Measurements from ENCODE around the gene ACTN2.
A peak's percentile ranks its signal among the peaks of the same experiment; 100 is the strongest.

The ACTN2 gene

DNA sequence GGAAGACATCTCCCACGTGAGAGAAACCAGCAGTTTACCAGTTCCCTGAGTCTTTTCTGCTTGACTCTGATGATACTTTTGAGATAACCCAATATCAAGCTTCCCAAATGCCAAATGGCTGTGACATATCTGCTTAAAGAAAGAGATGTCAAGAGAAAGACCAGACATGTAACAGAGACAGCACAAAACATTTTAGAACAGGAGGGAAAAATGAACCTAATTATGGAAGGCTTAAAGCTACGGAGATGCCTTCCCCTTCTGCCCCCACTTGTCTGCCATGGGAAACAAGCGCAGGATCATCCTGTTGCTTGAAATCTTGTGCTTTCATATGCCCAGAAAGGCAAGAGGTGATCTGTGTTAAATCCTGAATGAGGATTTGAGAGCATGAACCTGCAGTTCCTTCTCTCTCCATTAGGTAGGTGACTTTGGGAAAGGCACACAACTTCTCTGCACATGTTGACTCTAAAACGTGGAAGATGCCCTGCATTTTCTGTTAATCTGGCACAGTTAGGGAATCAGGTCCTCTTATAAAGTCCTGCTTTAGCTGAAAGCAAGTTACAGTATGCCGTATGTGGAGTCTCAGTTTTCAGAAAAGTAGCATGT, 62.1 kb downstream of the ACTN2 start:
- TF ChIP-seq, protein P1, sequence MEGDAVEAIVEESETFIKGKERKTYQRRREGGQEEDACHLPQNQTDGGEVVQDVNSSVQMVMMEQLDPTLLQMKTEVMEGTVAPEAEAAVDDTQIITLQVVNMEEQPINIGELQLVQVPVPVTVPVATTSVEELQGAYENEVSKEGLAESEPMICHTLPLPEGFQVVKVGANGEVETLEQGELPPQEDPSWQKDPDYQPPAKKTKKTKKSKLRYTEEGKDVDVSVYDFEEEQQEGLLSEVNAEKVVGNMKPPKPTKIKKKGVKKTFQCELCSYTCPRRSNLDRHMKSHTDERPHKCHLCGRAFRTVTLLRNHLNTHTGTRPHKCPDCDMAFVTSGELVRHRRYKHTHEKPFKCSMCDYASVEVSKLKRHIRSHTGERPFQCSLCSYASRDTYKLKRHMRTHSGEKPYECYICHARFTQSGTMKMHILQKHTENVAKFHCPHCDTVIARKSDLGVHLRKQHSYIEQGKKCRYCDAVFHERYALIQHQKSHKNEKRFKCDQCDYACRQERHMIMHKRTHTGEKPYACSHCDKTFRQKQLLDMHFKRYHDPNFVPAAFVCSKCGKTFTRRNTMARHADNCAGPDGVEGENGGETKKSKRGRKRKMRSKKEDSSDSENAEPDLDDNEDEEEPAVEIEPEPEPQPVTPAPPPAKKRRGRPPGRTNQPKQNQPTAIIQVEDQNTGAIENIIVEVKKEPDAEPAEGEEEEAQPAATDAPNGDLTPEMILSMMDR (IDR thresholded peaks at IDR 0.05; ENCODE audit: poor library complexity, severe bottlenecking) = no peak
- H3K27me3 ChIP-seq (ENCODE audit: insufficient read depth, poor library complexity, severe bottlenecking) = no peaks in the 10 kb centered on the region
- H3K36me3 ChIP-seq (ENCODE audit: low read depth) = no peaks in the 10 kb centered on the region
- no peak overlapping the region for H3K4me3 ChIP-seq (ENCODE audit: severe bottlenecking)
- DNase-seq (ENCODE audit: low spot score) (no peak), ATAC-seq (ENCODE audit: low read depth) (no peak)
- H3K27ac ChIP-seq (ENCODE audit: poor library complexity, severe bottlenecking) = no peak overlapping the region
- H3K9me3 ChIP-seq (ENCODE audit: severe bottlenecking) = no peaks in the 10 kb centered on the region
- H3K4me1 ChIP-seq (ENCODE audit: insufficient read depth, poor library complexity, severe bottlenecking) = no peaks in the 10 kb centered on the region

DNA sequence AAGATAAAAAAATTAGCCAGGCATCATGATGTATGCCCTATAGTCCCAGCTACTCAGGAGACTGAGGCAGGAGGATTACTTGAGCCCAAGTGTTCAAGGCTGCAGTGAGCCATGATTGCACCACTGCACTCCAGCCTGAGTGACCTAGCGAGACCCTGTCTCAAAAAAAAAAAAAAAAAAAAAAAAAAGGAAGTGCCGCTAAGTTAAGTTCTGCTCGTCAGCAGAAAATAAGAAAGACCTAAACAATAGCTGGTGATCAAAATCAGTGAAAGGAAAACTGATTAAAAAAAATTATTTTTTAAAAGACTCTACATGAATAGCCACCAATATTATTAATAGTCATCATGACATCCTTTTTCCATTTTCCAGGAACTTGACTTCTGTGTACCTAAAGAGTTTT, 64.6 kb downstream of the ACTN2 start:
- ATAC-seq (ENCODE audit: low read depth) (no peak), DNase-seq (ENCODE audit: low spot score) (no peak)
- Histone ChIP-seq H3K36me3 (ENCODE audit: low read depth) (no peaks in the 10 kb centered on the region), H3K27ac (ENCODE audit: poor library complexity, severe bottlenecking) (no peak overlapping the region), H3K4me3 (ENCODE audit: severe bottlenecking) (no peak overlapping the region), H3K9me3 (ENCODE audit: severe bottlenecking) (no peaks in the 10 kb centered on the region), H3K27me3 (ENCODE audit: insufficient read depth, poor library complexity, severe bottlenecking) (no peaks in the 10 kb centered on the region), H3K4me1 (ENCODE audit: insufficient read depth, poor library complexity, severe bottlenecking) (no peaks in the 10 kb centered on the region)
- TF ChIP-seq, protein P1 (IDR thresholded peaks at IDR 0.05; ENCODE audit: poor library complexity, severe bottlenecking) = no peak

DNA sequence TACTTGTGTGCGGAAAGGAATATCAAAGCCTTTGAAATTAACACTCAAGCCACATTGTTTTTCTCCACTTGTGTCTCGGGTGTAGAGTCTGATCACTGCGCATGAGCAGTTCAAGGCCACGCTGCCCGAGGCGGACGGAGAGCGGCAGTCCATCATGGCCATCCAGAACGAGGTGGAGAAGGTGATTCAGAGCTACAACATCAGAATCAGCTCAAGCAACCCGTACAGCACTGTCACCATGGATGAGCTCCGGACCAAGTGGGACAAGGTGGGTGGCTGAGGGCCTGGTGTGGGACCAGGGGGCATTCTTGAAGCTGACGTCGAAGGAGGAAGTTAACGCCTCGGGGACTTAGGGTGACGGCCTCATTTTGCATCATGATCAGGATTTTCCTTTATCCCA, 65.1 kb downstream of the ACTN2 start:
- H3K27me3 ChIP-seq (ENCODE audit: insufficient read depth, poor library complexity, severe bottlenecking) = no peaks in the 10 kb centered on the region
- no peaks in the 10 kb centered on the region for H3K4me1 ChIP-seq (ENCODE audit: insufficient read depth, poor library complexity, severe bottlenecking)
- H3K36me3 ChIP-seq (ENCODE audit: low read depth) = no peaks in the 10 kb centered on the region
- DNase-seq (ENCODE audit: low spot score) = no peak
- H3K9me3 ChIP-seq (ENCODE audit: severe bottlenecking) = no peaks in the 10 kb centered on the region
- H3K27ac ChIP-seq (ENCODE audit: poor library complexity, severe bottlenecking) = no peak overlapping the region
- TF ChIP-seq, protein P1 (IDR thresholded peaks at IDR 0.05; ENCODE audit: poor library complexity, severe bottlenecking) = no peak
- ATAC-seq (ENCODE audit: low read depth) = no peak
- H3K4me3 ChIP-seq (ENCODE audit: severe bottlenecking) = no peak overlapping the region

DNA sequence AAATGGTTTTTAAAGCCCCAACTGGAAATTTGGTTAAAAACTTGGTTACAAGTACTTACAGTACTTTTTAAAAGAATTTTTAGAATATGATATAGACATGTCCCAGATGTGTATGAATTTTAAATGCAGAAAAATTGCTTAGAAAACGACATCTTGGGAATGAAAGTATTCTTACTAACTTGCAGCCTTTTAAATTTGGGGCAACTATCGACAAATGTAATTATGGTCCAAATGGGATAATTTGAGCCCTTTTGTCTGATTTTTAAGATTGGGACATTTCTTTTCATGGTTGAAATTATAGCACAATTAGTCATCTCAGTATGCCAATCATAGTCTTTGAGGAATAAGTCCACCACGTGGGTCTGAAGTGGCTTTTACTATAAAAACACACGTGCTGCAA, 65.6 kb downstream of the ACTN2 start:
- no peaks in the 10 kb centered on the region for H3K4me1 ChIP-seq (ENCODE audit: insufficient read depth, poor library complexity, severe bottlenecking)
- TF ChIP-seq, protein P1 (IDR thresholded peaks at IDR 0.05; ENCODE audit: poor library complexity, severe bottlenecking) = no peak
- H3K9me3 ChIP-seq (ENCODE audit: severe bottlenecking) = no peaks in the 10 kb centered on the region
- H3K4me3 ChIP-seq (ENCODE audit: severe bottlenecking) = no peak overlapping the region
- H3K36me3 ChIP-seq (ENCODE audit: low read depth) = no peaks in the 10 kb centered on the region
- no peak overlapping the region for H3K27ac ChIP-seq (ENCODE audit: poor library complexity, severe bottlenecking)
- DNase-seq (ENCODE audit: low spot score) = no peak
- ATAC-seq (ENCODE audit: low read depth) = no peak
- no peaks in the 10 kb centered on the region for H3K27me3 ChIP-seq (ENCODE audit: insufficient read depth, poor library complexity, severe bottlenecking)

DNA sequence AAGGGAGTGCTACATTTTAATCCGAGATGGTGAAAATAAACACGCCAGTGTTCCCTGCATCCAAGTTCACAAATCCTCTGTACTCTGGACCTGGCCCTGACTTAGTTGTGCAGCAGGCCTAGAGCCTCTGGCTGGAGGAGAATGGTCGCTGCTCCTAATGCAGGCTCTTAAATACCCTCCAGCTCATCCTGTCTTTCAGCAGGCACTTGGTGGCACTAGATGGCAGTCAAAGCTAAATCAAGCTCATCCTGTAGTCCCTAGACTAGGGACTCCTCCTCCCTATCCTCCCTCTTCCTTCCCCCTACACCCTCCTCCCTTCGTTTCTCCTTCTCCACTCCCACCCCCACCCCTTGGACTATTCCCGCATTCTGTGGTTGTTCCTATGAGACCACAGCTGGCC, 67.2 kb downstream of the ACTN2 start:
- ATAC-seq (ENCODE audit: low read depth) = peak; percentile 36; the same call in 1 of the 3 replicates

More for the DNA sequence above, 67.2 kb downstream of the ACTN2 start:
- no peak overlapping the region for H3K4me3 ChIP-seq (ENCODE audit: severe bottlenecking)
- DNase-seq (ENCODE audit: low spot score) = no peak
- no peak overlapping the region for H3K27ac ChIP-seq (ENCODE audit: poor library complexity, severe bottlenecking)
- TF ChIP-seq, protein P1 (IDR thresholded peaks at IDR 0.05; ENCODE audit: poor library complexity, severe bottlenecking) = no peak
- H3K4me1 ChIP-seq (ENCODE audit: insufficient read depth, poor library complexity, severe bottlenecking) = no peaks in the 10 kb centered on the region
- H3K9me3 ChIP-seq (ENCODE audit: severe bottlenecking) = no peaks in the 10 kb centered on the region
- H3K27me3 ChIP-seq (ENCODE audit: insufficient read depth, poor library complexity, severe bottlenecking) = no peaks in the 10 kb centered on the region
- no peaks in the 10 kb centered on the region for H3K36me3 ChIP-seq (ENCODE audit: low read depth)

All from RWPE2 (cell line).